WTC11 (cell line): ENCODE measurements around the gene LRP1. TPM values are rescaled to one million over a fixed set of nuclear protein-coding genes. Genes with fewer than 3 reads are reported as not detected.
"Not testable (repeated sequence)": the region's sequence is repeated elsewhere in the genome, so short reads cannot be mapped to it uniquely, and the experiment has no call there.

Experiments
- ATAC-seq: fragments of 200-7000 bp; cut with Tn5 transposase; 2 replicates; pipeline ENCODE4 v1.10.0; 2021; ENCODE audit warnings: mild to moderate bottlenecking, moderate library complexity
- CTCF ChIA-PET: fragments of 300-600 bp; sonication (Branson Sonifier 250); formaldehyde crosslinking; loops from one replicate; lab custom pipeline; 2021; ENCODE audit warnings: antibody characterized with exemption; lab: Charles Lee
- POLR2A ChIA-PET: fragments of 350-600 bp; sonication (Branson Sonifier 250); formaldehyde crosslinking; loops from one replicate; lab custom pipeline; 2021; ENCODE audit warnings: antibody characterized with exemption; lab: Charles Lee
- DNase-seq: peaks from one replicate; pipeline ENCODE4 v3.0.0; 2021; ENCODE audit warnings: low spot score
- H3K27ac Mint-ChIP-seq: 2 replicates; pipeline ENCODE4 v1.8.0; 2021; ENCODE audit warnings: mixed read lengths
- H3K27me3 Mint-ChIP-seq: 2 replicates; pipeline ENCODE4 v1.8.0; 2021; ENCODE audit warnings: low read depth, mild to moderate bottlenecking, moderate library complexity, mixed read lengths
- H3K36me3 Mint-ChIP-seq: 2 replicates; pipeline ENCODE4 v1.8.0; 2021; ENCODE audit warnings: mixed read lengths
- H3K4me1 Mint-ChIP-seq: 2 replicates; pipeline ENCODE4 v1.8.0; 2022; ENCODE audit warnings: mixed read lengths
- H3K4me3 Mint-ChIP-seq: 2 replicates; pipeline ENCODE4 v1.8.0; 2021; ENCODE audit warnings: mild to moderate bottlenecking, moderate library complexity, mixed read lengths
- H3K9me3 Mint-ChIP-seq: 2 replicates; pipeline ENCODE4 v1.8.0; 2021; ENCODE audit warnings: mixed read lengths
- ETV6 ChIP-seq: sonication (generic); formaldehyde crosslinking; IDR thresholded peaks from 2 replicates; pipeline ENCODE4 v1.8.1; 2022; ENCODE audit warnings: mild to moderate bottlenecking, missing genetic modification reagents
- GABPB1 ChIP-seq: sonication (generic); formaldehyde crosslinking; IDR thresholded peaks from 2 replicates; pipeline ENCODE4 v1.8.1; 2023; ENCODE audit warnings: mild to moderate bottlenecking, missing genetic modification reagents
- GRHL2 ChIP-seq: fragments of 250-450 bp; sonication (Bioruptor Pico); IDR thresholded peaks from 2 replicates; pipeline ENCODE4 v1.8.0; 2022; ENCODE audit warnings: mild to moderate bottlenecking, moderate library complexity; ENCODE audit not compliant: insufficient replicate concordance, severe bottlenecking
- KAT7 ChIP-seq: sonication (generic); formaldehyde crosslinking; IDR thresholded peaks from 2 replicates; pipeline ENCODE4 v1.8.1; 2023; ENCODE audit warnings: missing genetic modification reagents, mild to moderate bottlenecking, borderline replicate concordance
- MXD4 ChIP-seq: fragments of 250-450 bp; sonication (Bioruptor Pico); IDR thresholded peaks from 2 replicates; pipeline ENCODE4 v1.8.0; 2021; ENCODE audit warnings: mild to moderate bottlenecking, moderate library complexity, borderline replicate concordance
- SP1 ChIP-seq: sonication (generic); formaldehyde crosslinking; conservative IDR thresholded peaks from 2 replicates; pipeline ENCODE4 v1.8.1; 2022; ENCODE audit warnings: missing genetic modification reagents
- TEAD4 ChIP-seq: sonication (generic); formaldehyde crosslinking; IDR thresholded peaks from 2 replicates; pipeline ENCODE4 v1.8.0; 2022; ENCODE audit warnings: mild to moderate bottlenecking, missing genetic modification reagents
- ZNF121 ChIP-seq: sonication (generic); formaldehyde crosslinking; IDR thresholded peaks from 2 replicates; pipeline ENCODE4 v1.8.0; 2023; ENCODE audit warnings: missing genetic modification reagents
- total RNA-seq: library from RNA; stranded (reverse); gene quantifications from 3 replicates; pipeline ENCODE4 v1.2.3, GENCODE V29; 2021
- TF ChIP-seq, protein P1 (sequence below): sonication (generic); formaldehyde crosslinking; IDR thresholded peaks from 2 replicates; pipeline ENCODE4 v1.8.0; 2022; ENCODE audit warnings: mild to moderate bottlenecking, missing genetic modification reagents
- TF ChIP-seq, protein P2 (sequence below): sonication (generic); formaldehyde crosslinking; IDR thresholded peaks from 2 replicates; pipeline ENCODE4 v1.8.1; 2022; ENCODE audit warnings: missing genetic modification reagents, borderline replicate concordance
- TF ChIP-seq, protein P3 (sequence below): sonication (generic); formaldehyde crosslinking; IDR thresholded peaks from 2 replicates; pipeline ENCODE4 v1.8.1; 2023; ENCODE audit warnings: mild to moderate bottlenecking, missing genetic modification reagents, moderate library complexity
- TF ChIP-seq, protein P4 (sequence below): sonication (generic); formaldehyde crosslinking; IDR thresholded peaks from 2 replicates; pipeline ENCODE4 v1.8.0; 2022; ENCODE audit warnings: mild to moderate bottlenecking, missing genetic modification reagents
- TF ChIP-seq, protein P5 (sequence below): sonication (generic); formaldehyde crosslinking; IDR thresholded peaks from 2 replicates; pipeline ENCODE4 v1.8.1; 2023; ENCODE audit warnings: mild to moderate bottlenecking, moderate library complexity, missing genetic modification reagents
- TF ChIP-seq, protein P6 (sequence below): sonication (generic); formaldehyde crosslinking; IDR thresholded peaks from 2 replicates; pipeline ENCODE4 v1.8.0; 2023; ENCODE audit warnings: mild to moderate bottlenecking, missing genetic modification reagents
- TF ChIP-seq, protein P7 (sequence below): sonication (generic); formaldehyde crosslinking; IDR thresholded peaks from 2 replicates; pipeline ENCODE4 v1.8.1; 2022; ENCODE audit warnings: mild to moderate bottlenecking, moderate library complexity, missing genetic modification reagents
- TF ChIP-seq, protein P8 (sequence below): sonication (generic); formaldehyde crosslinking; conservative IDR thresholded peaks from 2 replicates; pipeline ENCODE4 v1.8.1; 2023; ENCODE audit warnings: mild to moderate bottlenecking, low read depth, missing genetic modification reagents, moderate library complexity

The LRP1 gene
- total RNA-seq, 1 experiment from 2014 or later, result 120 TPM

DNA sequence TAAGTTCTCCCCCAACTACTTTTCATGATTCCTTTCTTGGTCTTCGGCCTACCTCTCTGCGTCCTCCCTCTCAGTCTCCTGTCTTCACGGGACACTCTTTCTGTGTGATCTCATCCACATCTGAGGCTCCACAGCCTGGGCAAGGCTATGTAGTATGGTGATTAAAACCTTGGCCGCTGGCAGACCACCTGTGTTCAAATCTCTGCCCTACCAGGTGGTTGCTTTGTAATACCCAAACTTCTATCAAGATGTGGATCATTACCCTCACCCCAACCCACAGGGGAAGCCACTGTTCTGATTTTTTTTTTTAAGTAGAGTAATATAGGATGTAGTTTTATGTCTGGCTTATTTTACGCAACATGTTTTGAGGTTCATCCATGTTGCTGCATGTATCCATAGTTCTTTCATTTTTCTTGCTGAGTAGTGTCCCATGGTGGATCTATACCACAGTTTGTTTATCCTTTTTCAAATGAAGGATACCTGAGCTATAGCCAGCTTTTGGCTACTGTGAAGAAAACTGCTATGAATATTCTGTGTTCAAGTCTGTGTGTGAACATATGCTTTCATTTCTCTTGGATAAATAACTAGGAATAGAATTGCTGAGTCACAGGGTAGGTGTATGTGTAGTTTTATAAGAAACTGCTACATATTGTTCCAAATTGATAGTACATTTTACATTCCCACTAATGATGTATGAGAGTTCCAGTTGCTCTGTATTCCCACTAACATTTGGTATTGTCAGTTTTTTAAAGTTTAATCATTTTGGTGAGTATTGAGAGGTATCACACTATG lies 8.8 kb upstream of the LRP1 start:
- CTCF ChIA-PET, result interaction anchor here (1.6 to 5.8 kb wide), 2 partner anchors 9 to 108 kb away, joined by 3 to 76 read pairs; partner anchors contain the start of gene STAT6
- no peak overlapping the region for H3K27ac Mint-ChIP-seq
- peaks cover 3% of the 10 kb centered on the region for H3K27me3 Mint-ChIP-seq
- H3K4me1 Mint-ChIP-seq, result peaks cover 1% of the 10 kb centered on the region; the same call in 1 of the 2 replicates
- DNase-seq (no peak), ATAC-seq (no peak)
- peaks cover 2% of the 10 kb centered on the region; the same call in 1 of the 2 replicates for H3K36me3 Mint-ChIP-seq
- no peak overlapping the region for H3K4me3 Mint-ChIP-seq
- H3K9me3 Mint-ChIP-seq, result peaks cover 22% of the 10 kb centered on the region
- TF ChIP-seq GABPB1 (CRISPR knock-in tag) (no peak), TEAD4 (CRISPR knock-in tag) (no peak), GRHL2 (no peak), ZNF121 (no peak), ETV6 (CRISPR knock-in tag) (no peak), KAT7 (CRISPR knock-in tag) (no peak), SP1 (CRISPR knock-in tag) (no peak), MXD4 (CRISPR knock-in tag) (no peak)
- TF ChIP-seq, protein P1, sequence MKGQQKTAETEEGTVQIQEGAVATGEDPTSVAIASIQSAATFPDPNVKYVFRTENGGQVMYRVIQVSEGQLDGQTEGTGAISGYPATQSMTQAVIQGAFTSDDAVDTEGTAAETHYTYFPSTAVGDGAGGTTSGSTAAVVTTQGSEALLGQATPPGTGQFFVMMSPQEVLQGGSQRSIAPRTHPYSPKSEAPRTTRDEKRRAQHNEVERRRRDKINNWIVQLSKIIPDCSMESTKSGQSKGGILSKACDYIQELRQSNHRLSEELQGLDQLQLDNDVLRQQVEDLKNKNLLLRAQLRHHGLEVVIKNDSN, result no peak
- TF ChIP-seq, protein P2, sequence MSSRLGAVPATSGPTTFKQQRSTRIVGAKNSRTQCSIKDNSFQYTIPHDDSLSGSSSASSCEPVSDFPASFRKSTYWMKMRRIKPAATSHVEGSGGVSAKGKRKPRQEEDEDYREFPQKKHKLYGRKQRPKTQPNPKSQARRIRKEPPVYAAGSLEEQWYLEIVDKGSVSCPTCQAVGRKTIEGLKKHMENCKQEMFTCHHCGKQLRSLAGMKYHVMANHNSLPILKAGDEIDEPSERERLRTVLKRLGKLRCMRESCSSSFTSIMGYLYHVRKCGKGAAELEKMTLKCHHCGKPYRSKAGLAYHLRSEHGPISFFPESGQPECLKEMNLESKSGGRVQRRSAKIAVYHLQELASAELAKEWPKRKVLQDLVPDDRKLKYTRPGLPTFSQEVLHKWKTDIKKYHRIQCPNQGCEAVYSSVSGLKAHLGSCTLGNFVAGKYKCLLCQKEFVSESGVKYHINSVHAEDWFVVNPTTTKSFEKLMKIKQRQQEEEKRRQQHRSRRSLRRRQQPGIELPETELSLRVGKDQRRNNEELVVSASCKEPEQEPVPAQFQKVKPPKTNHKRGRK, result no peak
- TF ChIP-seq, protein P3, sequence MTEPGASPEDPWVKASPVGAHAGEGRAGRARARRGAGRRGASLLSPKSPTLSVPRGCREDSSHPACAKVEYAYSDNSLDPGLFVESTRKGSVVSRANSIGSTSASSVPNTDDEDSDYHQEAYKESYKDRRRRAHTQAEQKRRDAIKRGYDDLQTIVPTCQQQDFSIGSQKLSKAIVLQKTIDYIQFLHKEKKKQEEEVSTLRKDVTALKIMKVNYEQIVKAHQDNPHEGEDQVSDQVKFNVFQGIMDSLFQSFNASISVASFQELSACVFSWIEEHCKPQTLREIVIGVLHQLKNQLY (CRISPR knock-in tag), result no peak
- TF ChIP-seq, protein P4, sequence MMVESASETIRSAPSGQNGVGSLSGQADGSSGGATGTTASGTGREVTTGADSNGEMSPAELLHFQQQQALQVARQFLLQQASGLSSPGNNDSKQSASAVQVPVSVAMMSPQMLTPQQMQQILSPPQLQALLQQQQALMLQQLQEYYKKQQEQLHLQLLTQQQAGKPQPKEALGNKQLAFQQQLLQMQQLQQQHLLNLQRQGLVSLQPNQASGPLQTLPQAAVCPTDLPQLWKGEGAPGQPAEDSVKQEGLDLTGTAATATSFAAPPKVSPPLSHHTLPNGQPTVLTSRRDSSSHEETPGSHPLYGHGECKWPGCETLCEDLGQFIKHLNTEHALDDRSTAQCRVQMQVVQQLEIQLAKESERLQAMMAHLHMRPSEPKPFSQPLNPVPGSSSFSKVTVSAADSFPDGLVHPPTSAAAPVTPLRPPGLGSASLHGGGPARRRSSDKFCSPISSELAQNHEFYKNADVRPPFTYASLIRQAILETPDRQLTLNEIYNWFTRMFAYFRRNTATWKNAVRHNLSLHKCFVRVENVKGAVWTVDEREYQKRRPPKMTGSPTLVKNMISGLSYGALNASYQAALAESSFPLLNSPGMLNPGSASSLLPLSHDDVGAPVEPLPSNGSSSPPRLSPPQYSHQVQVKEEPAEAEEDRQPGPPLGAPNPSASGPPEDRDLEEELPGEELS, result no peak
- TF ChIP-seq, protein P5, sequence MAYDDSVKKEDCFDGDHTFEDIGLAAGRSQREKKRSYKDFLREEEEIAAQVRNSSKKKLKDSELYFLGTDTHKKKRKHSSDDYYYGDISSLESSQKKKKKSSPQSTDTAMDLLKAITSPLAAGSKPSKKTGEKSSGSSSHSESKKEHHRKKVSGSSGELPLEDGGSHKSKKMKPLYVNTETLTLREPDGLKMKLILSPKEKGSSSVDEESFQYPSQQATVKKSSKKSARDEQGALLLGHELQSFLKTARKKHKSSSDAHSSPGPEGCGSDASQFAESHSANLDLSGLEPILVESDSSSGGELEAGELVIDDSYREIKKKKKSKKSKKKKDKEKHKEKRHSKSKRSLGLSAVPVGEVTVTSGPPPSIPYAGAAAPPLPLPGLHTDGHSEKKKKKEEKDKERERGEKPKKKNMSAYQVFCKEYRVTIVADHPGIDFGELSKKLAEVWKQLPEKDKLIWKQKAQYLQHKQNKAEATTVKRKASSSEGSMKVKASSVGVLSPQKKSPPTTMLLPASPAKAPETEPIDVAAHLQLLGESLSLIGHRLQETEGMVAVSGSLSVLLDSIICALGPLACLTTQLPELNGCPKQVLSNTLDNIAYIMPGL (CRISPR knock-in tag), result no peak
- TF ChIP-seq, protein P6, sequence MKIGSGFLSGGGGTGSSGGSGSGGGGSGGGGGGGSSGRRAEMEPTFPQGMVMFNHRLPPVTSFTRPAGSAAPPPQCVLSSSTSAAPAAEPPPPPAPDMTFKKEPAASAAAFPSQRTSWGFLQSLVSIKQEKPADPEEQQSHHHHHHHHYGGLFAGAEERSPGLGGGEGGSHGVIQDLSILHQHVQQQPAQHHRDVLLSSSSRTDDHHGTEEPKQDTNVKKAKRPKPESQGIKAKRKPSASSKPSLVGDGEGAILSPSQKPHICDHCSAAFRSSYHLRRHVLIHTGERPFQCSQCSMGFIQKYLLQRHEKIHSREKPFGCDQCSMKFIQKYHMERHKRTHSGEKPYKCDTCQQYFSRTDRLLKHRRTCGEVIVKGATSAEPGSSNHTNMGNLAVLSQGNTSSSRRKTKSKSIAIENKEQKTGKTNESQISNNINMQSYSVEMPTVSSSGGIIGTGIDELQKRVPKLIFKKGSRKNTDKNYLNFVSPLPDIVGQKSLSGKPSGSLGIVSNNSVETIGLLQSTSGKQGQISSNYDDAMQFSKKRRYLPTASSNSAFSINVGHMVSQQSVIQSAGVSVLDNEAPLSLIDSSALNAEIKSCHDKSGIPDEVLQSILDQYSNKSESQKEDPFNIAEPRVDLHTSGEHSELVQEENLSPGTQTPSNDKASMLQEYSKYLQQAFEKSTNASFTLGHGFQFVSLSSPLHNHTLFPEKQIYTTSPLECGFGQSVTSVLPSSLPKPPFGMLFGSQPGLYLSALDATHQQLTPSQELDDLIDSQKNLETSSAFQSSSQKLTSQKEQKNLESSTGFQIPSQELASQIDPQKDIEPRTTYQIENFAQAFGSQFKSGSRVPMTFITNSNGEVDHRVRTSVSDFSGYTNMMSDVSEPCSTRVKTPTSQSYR, result no peak
- TF ChIP-seq, protein P7, sequence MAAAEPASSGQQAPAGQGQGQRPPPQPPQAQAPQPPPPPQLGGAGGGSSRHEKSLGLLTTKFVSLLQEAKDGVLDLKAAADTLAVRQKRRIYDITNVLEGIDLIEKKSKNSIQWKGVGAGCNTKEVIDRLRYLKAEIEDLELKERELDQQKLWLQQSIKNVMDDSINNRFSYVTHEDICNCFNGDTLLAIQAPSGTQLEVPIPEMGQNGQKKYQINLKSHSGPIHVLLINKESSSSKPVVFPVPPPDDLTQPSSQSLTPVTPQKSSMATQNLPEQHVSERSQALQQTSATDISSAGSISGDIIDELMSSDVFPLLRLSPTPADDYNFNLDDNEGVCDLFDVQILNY (CRISPR knock-in tag), result no peak
- TF ChIP-seq, protein P8, sequence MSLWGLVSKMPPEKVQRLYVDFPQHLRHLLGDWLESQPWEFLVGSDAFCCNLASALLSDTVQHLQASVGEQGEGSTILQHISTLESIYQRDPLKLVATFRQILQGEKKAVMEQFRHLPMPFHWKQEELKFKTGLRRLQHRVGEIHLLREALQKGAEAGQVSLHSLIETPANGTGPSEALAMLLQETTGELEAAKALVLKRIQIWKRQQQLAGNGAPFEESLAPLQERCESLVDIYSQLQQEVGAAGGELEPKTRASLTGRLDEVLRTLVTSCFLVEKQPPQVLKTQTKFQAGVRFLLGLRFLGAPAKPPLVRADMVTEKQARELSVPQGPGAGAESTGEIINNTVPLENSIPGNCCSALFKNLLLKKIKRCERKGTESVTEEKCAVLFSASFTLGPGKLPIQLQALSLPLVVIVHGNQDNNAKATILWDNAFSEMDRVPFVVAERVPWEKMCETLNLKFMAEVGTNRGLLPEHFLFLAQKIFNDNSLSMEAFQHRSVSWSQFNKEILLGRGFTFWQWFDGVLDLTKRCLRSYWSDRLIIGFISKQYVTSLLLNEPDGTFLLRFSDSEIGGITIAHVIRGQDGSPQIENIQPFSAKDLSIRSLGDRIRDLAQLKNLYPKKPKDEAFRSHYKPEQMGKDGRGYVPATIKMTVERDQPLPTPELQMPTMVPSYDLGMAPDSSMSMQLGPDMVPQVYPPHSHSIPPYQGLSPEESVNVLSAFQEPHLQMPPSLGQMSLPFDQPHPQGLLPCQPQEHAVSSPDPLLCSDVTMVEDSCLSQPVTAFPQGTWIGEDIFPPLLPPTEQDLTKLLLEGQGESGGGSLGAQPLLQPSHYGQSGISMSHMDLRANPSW (CRISPR knock-in tag), result no peak
- POLR2A ChIA-PET, result no interaction called here

DNA sequence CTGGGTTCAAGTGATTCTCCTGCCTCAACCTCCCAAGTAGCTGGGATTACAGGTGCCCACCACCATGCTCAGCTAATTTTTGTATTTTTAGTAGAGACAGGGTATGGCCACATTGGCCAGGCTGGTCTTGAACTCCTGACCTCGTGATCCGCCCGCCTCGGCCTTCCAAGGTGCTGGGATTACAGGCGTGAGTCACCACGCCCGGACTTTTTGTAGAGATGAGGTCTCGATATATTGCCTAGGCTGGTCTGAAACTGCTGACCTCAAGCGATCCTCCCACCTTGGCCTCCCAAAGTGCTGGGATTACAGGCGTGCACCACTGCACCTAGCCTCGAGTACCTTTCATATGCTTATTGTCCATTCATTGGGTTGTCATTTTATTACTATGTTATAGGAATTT lies 7.6 kb upstream of the LRP1 start:
- H3K9me3 Mint-ChIP-seq, result peaks cover 22% of the 10 kb centered on the region
- ChIA-PET POLR2A (interaction anchor here (1.1 kb wide), 1 partner anchor 432 kb away, joined by 4 read pairs; no protein-coding TSS in a partner anchor), CTCF (interaction anchor here (1.4 to 5.8 kb wide), 4 partner anchors 10 to 55 kb away, joined by 3 to 76 read pairs (median 4); partner anchors contain the start of gene STAT6)
- not testable (repeated sequence) for H3K4me1 Mint-ChIP-seq, H3K27ac Mint-ChIP-seq, DNase-seq, H3K27me3 Mint-ChIP-seq, ATAC-seq, H3K36me3 Mint-ChIP-seq, H3K4me3 Mint-ChIP-seq
